Tibial artery (tissue), 4 donors: ENCODE data around the gene BGN.
A peak's percentile ranks its signal among the peaks of the same experiment; 100 is the strongest.

Experiments used
- DNase-seq, 2 donors: peaks; one replicate each; pipeline ENCODE4 v3.0.0-alpha.2; 2019
- H3K27ac ChIP-seq, 2 donors: fragments of 200-600 bp; sonication (generic) in 1 of 2; 1 replicate in 1 of 2; 2 replicates in 1 of 2; pipeline ENCODE4 v1.5.1; 2018 to 2019; ENCODE audit warnings: mild to moderate bottlenecking in 1 of 2
- H3K27me3 ChIP-seq, 2 donors: fragments of 200-600 bp; sonication (generic) in 1 of 2; one replicate each; pipeline versions ENCODE4 v1.5.1 to v1.6.0; 2016 to 2019
- H3K36me3 ChIP-seq, 3 donors: fragments of 200-600 bp; sonication (generic) in 2 of 3; one replicate each; pipeline ENCODE4 v1.5.1; 2016 to 2019; ENCODE audit warnings: mild to moderate bottlenecking in 2 of 3
- H3K4me1 ChIP-seq, 4 donors: fragments of 200-600 bp; sonication (generic) in 2 of 4; 1 replicate in 3 of 4; 2 replicates in 1 of 4; pipeline ENCODE4 v1.5.1; 2016 to 2019
- H3K4me3 ChIP-seq, 2 donors: fragments of 200-600 bp; sonication (generic) in 1 of 2; 1 replicate in 1 of 2; 2 replicates in 1 of 2; pipeline ENCODE4 v1.5.1; 2018 to 2019; ENCODE audit warnings: mild to moderate bottlenecking in 2 of 2
- H3K9me3 ChIP-seq, 3 donors: fragments of 200-600 bp; sonication (generic) in 1 of 3; one replicate each; pipeline ENCODE4 v1.5.1; 2016 to 2019
- intact Hi-C: fragments of 100-400 bp; cut with DNase I; formaldehyde crosslinking; loops from one replicate; pipeline ENCODE4 v1.15.0; 2023; ENCODE audit warnings: low total_unique reads
- TF ChIP-seq, protein P1 (sequence below), 2 experiments: fragments of 200-600 bp in 1 of 2; fragments of 450-650 bp in 1 of 2; IDR thresholded peaks; one replicate each; pipeline ENCODE4 v1.5.1; 2017 to 2019; ENCODE audit warnings: antibody characterized with exemption in 2 of 2, mild to moderate bottlenecking in 1 of 2, moderate library complexity in 1 of 2

The BGN gene

DNA sequence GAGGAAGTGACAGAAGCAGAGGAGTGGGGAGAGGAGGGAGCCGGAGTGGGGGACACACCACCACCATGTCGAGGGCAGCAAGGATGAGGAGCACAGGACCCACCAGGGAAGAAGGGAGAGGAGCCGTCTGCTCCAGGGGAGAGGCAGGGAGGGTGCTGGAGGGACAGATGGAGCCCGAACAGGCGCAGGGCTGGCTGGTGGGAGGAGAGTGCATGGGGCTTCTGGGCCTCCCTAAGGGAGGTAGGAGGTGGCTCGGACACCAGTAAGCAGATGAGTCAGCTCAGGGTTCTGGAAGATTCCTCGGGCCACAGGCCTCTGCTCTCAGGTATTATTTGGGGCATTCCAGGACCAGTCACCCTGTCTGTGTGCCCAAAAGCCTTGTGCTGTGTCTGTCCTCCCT lies 52.4 kb downstream of the BGN start:
- TF ChIP-seq, protein P1, sequence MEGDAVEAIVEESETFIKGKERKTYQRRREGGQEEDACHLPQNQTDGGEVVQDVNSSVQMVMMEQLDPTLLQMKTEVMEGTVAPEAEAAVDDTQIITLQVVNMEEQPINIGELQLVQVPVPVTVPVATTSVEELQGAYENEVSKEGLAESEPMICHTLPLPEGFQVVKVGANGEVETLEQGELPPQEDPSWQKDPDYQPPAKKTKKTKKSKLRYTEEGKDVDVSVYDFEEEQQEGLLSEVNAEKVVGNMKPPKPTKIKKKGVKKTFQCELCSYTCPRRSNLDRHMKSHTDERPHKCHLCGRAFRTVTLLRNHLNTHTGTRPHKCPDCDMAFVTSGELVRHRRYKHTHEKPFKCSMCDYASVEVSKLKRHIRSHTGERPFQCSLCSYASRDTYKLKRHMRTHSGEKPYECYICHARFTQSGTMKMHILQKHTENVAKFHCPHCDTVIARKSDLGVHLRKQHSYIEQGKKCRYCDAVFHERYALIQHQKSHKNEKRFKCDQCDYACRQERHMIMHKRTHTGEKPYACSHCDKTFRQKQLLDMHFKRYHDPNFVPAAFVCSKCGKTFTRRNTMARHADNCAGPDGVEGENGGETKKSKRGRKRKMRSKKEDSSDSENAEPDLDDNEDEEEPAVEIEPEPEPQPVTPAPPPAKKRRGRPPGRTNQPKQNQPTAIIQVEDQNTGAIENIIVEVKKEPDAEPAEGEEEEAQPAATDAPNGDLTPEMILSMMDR (IDR thresholded peaks at IDR 0.05) = no peak
- no peaks in the 10 kb centered on the region for H3K9me3 ChIP-seq
- no peak overlapping the region for H3K4me3 ChIP-seq
- H3K4me1 ChIP-seq = no peaks in the 10 kb centered on the region
- no peaks in the 10 kb centered on the region for H3K36me3 ChIP-seq
- H3K27me3 ChIP-seq = no peaks in the 10 kb centered on the region
- intact Hi-C loops = loop anchor here (5.0 to 10.0 kb wide), 2 partner anchors 58 to 125 kb away; partner anchors contain the start of gene PNCK
- no peak for DNase-seq
- H3K27ac ChIP-seq = no peak overlapping the region

GRCh38 chrX:153549231-153549630 lies 54.5 kb downstream of the BGN start:
- Histone ChIP-seq H3K9me3 (no peaks in the 10 kb centered on the region), H3K27ac (no peak overlapping the region), H3K36me3 (no peaks in the 10 kb centered on the region), H3K4me1 (no peaks in the 10 kb centered on the region), H3K4me3 (no peak overlapping the region), H3K27me3 (no peaks in the 10 kb centered on the region)
- intact Hi-C loops = loop anchor here (5.0 to 10.0 kb wide), 2 partner anchors 56 to 123 kb away; partner anchors contain the start of gene PNCK
- TF ChIP-seq, protein P1 (IDR thresholded peaks at IDR 0.05) = no peak
- no peak for DNase-seq

- Histone ChIP-seq H3K9me3 (no peaks in the 10 kb centered on the region), H3K4me1 (no peaks in the 10 kb centered on the region), H3K27ac (no peak overlapping the region), H3K27me3 (no peaks in the 10 kb centered on the region), H3K4me3 (no peak overlapping the region), H3K36me3 (no peaks in the 10 kb centered on the region)
- intact Hi-C loops = loop anchor here (5.0 to 10.0 kb wide), 2 partner anchors 55 to 122 kb away; partner anchors contain the start of gene PNCK
- TF ChIP-seq, protein P1 (IDR thresholded peaks at IDR 0.05) = no peak
- no peak for DNase-seq
Observed at GRCh38 chrX:153549807-153550206, 55.0 kb downstream of the BGN start.

- Histone ChIP-seq H3K4me3 (no peak overlapping the region), H3K27ac (no peak overlapping the region), H3K9me3 (no peaks in the 10 kb centered on the region), H3K36me3 (no peaks in the 10 kb centered on the region), H3K4me1 (no peaks in the 10 kb centered on the region), H3K27me3 (no peaks in the 10 kb centered on the region)
- TF ChIP-seq, protein P1 (IDR thresholded peaks at IDR 0.05) = no peak
- no peak for DNase-seq
- intact Hi-C loops = no loop called here
Observed at GRCh38 chrX:153551135-153551534, 56.4 kb downstream of the BGN start.

DNA sequence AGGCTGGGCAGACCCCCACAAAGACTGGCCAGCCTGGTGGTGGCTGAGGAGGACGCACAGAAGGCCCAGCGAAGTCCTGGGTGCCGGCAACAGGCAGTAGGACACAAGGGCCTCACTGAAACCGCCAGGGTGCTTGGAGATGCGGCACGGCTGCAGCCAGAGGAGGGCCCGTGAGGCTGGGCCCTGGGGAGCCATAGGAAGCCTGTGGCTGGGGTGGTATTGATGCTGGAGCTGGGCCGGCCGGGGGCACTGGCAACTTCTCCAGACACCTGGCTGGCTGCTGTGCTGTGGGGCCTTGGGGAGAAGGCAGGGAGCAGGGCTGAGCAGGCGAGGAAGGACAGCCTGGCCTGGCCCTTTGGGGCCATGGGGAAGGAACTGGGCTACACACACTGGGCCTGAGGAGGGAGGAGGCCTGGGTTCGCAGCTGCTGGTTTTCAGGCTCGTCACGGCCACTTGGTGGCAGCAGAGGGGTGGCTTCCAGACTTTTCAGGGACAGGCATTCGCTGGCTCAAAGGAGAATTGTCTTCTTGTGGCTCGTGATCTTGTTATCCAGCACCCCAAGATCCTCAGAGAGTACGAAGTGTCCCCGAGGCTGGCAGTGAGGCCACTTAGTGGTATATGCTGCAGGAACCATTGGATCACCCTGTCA lies 59.9 kb downstream of the BGN start:
- Histone ChIP-seq H3K4me3 (no peak overlapping the region), H3K36me3 (no peaks in the 10 kb centered on the region), H3K9me3 (no peaks in the 10 kb centered on the region), H3K27me3 (no peaks in the 10 kb centered on the region), H3K27ac (no peak overlapping the region), H3K4me1 (no peaks in the 10 kb centered on the region)
- DNase-seq = peak; percentile 51 to 70
- intact Hi-C loops = no loop called here
- TF ChIP-seq, protein P1 (IDR thresholded peaks at IDR 0.05) = peak; percentile 45 to 55
